IPS-11a (cell line): ENCODE measurements around the gene IFIT3.
"Not testable (repeated sequence)": the region's sequence is repeated elsewhere in the genome, so short reads cannot be mapped to it uniquely, and the experiment has no call there.

Source experiments
- H3K4me3 ChIP-seq: one replicate; pipeline ENCODE4 v1.5.1; 2013; ENCODE audit warnings: low read depth, low read length, control low read depth

The IFIT3 gene

GRCh38 chr10:89332123-89332633 lies 4.4 kb downstream of the IFIT3 start:
- H3K4me3 ChIP-seq, result no peak overlapping the region

DNA sequence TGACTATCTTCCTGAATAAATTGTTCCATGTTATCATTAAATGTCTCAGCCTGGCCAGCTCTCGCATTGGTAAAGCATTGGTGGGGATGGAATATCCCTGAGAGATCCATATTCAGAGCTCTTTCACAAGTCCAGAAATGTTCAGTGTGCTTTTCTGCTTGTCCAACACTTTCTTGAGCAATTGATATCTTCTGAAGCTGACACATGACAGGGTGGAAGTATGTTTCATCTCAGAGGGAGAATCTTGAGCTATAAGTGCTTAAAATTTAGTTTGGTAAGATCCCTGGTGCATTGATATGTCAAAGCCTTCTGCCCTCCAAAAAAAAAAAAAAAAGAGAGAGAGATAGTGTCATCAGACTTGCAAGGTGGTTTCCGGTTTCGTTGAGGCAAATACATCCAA lies 7.4 kb downstream of the IFIT3 start:
- no peak overlapping the region for H3K4me3 ChIP-seq

- no peak overlapping the region for H3K4me3 ChIP-seq
Observed at GRCh38 chr10:89336241-89336640, 8.4 kb downstream of the IFIT3 start.

DNA sequence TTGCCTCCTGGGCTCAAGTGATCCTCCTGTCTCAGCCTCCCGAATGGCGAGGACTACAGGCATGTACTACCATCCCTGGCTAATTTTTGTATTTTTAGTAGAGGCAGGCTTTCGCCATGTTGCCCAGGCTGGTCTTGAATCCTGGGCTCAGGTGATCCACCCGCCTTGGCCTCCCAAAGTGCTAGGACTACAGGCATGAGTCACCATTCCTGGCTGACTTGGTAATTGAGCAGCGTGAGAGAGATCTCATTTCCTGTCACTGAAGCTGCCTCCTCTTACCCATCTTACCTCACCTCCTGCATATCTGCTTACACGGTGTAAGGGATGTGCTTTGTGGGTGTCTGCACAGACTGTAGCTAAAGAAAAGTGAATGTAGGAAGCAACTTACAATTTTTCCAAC lies 9.7 kb downstream of the IFIT3 start:
- H3K4me3 ChIP-seq, result no peak overlapping the region

DNA sequence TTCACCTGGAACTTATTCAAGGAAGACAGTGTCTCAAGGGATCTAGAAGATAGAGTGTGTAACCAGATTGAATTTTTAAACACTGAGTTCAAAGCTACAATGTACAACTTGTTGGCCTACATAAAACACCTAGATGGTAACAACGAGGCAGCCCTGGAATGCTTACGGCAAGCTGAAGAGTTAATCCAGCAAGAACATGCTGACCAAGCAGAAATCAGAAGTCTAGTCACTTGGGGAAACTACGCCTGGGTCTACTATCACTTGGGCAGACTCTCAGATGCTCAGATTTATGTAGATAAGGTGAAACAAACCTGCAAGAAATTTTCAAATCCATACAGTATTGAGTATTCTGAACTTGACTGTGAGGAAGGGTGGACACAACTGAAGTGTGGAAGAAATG lies 10.9 kb downstream of the IFIT3 start:
- H3K4me3 ChIP-seq, result no peak overlapping the region

DNA sequence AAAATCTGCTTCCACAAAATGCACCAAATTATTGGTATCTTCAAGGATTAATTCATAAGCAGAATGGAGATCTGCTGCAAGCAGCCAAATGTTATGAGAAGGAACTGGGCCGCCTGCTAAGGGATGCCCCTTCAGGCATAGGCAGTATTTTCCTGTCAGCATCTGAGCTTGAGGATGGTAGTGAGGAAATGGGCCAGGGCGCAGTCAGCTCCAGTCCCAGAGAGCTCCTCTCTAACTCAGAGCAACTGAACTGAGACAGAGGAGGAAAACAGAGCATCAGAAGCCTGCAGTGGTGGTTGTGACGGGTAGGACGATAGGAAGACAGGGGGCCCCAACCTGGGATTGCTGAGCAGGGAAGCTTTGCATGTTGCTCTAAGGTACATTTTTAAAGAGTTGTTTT lies 12.1 kb downstream of the IFIT3 start:
- no peak overlapping the region for H3K4me3 ChIP-seq

GRCh38 chr10:89341649-89342048 lies 13.9 kb downstream of the IFIT3 start:
- H3K4me3 ChIP-seq, result no peak overlapping the region

DNA sequence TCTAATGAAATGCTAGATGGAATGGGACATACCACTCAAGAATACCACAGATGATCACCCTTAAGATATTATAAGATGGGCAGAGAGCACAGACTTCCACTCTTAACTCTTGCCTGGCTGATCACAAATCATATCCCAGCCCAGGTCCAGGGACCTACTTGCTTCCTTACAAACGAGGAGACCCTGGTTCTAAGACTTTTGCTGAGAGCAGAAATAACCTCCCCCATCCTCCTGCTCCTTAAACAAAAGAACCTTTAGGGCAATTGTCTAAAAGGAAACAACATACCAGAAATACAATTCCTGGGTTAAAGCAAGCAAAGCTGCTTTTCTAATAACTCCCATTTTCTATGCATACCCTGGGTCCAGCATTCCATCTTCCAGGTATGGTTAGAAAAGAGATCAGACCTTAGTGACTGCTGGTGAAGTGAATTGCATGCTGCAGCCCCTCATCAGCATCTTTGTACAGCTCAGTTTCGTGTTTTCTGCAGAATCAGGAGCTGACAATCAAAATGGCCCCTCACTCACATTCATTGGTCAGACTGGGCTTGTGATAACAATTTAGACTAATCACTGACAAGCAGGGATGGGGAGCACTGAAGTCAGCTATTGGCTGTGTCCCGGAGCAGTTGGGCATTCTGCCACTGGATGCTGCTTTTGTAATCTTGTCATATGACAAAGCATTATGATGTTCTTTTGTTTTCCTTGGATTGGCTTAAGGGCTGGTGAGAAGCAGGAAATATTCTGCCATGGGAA lies 14.6 kb downstream of the IFIT3 start:
- no peak overlapping the region for H3K4me3 ChIP-seq

DNA sequence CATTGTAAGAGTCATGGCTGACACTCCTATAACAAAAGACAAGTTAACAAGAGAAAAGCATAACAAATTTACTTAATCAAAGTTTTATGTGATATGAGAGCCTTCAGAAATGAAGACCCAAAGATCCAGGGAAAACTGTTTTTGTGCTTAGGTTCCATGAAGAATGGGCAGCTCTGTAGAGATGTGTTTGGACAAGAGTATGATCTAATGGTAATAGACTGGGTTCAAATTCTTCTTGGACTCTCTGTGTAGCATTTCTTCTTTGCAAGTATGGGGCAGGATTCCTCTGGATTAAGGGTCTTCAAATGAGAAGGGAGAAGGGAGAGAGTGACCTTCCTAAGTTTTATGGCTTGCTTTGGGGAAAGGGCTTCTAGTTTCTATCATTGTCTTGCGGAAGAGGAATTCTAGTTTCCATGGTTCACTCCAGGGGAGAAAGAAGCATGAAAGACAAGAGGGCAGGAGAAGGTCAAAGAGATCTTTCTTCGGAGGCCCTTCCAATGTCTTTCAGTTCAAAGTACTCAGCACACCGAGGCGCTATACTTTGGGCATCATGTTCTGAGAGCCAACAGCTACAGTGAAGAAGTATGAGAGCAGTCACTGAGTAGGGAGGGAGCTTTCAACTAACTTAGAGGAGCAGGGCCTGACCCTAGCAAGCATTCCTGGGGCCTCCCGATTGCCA lies 15.4 kb downstream of the IFIT3 start:
- no peak overlapping the region for H3K4me3 ChIP-seq

GRCh38 chr10:89344156-89344555 lies 16.4 kb downstream of the IFIT3 start:
- H3K4me3 ChIP-seq, result no peak overlapping the region

- H3K4me3 ChIP-seq, result no peak overlapping the region
Observed at GRCh38 chr10:89345367-89346000, 17.7 kb downstream of the IFIT3 start.

GRCh38 chr10:89346405-89347254 lies 18.8 kb downstream of the IFIT3 start:
- H3K4me3 ChIP-seq, result no peak overlapping the region

- no peak overlapping the region for H3K4me3 ChIP-seq
Observed at GRCh38 chr10:89347701-89348457, 20.1 kb downstream of the IFIT3 start.

GRCh38 chr10:89348481-89348880 lies 20.7 kb downstream of the IFIT3 start:
- no peak overlapping the region for H3K4me3 ChIP-seq

DNA sequence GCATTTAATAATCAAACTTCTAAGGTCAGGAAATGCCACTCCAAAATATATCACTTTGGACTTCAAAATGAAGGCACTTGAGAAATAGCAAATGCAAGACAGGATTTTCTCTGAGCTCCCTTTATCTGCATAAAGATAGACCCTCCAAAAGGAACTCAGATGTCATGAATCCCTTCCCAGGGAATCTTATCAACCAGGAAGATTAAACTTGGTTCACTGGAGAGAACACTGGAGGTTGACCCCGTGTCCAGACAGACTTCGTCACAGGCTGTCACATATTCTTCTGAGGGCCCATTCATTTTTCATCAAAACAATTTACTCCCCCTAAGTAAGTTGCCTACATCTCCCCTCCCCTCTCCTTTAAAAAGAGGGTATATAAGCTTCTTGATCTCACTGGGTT lies 21.2 kb downstream of the IFIT3 start:
- H3K4me3 ChIP-seq, result no peak overlapping the region

DNA sequence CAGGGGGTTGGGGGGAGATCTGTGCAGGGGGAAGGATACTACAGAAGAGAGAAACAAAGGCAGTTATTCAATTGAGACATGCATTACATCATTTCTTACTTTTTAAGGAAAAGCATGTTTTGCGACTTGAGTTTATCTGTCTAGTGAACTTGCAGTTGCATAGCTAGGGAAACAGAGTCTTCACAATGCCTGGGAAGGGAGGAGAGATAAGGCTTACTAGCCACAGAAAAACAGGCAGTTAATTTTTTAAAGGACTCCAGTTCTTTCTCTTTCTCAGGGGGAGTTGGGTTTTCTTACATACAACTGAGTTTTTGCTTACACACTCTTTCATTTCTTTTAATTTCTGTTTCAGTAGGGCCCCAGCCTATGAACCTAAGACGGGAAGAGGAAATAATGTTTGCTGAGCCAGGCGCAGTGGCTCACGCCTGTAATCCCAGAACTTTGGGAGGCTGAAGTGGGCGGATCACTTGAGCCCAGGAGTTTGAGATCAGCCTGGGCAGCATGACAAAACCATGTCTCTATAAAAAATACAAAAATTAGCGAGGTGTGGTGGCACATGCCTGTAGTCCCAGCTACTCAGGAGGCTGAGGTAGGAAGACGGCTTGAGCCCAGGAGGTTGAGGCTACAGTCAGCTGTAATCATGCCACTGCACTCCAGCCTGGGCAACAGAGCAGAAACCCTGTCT lies 23.0 kb downstream of the IFIT3 start:
- not testable (repeated sequence) for H3K4me3 ChIP-seq

DNA sequence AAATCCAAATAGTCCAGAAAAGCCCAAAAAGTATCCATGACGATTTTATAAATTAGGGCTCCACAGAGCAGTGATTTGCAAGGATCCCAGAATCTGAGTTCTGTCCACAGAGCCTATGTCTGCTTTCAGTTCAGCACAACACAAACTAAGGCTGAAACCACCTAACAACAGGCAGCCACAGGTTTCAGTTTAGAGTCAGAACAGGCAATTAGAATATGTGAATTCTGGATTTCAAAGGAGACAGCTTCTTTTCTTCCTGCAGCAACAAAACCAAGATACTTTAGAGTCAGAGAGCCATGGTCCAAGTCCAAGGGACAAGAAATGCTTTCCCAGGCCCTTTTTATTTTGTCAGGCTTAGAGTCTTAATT lies 23.6 kb downstream of the IFIT3 start:
- no peak overlapping the region for H3K4me3 ChIP-seq

DNA sequence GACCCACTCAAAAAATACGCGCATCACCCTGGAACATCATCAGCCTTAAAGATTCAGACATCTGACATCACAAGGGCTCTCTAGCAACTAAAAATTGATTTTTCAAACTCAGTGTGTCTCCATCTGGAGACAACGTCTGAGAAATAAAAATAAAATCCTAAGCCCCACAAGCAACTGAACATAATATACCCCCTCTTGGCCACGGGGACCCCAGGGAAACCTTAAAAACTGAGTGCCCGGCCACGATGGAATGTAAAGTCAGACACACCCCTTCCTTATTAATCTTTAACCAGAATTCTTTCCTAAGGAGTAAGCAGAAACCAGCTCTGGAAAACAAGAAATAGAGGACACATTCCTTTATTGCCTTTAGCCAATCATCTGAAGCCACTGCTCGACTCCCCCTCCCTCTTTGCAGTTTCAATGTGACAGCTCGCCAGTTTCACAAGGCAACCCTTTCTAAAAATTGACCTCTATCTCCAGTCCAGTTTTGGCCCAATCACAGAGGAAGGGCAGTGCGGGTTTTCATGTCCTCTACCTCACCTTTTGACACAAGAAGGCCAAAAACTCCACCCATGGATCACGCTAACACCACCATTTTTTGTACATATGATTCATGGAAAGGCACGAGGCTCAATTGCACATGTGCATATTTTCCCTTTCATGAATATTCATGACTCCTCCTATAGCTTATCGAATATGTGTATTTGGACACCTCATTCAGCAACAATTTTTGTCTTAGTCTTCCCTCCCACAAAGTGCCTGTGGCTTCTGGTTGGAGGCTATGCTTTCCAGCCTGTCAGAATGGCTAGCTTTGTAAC lies 24.2 kb downstream of the IFIT3 start:
- no peak overlapping the region for H3K4me3 ChIP-seq

GRCh38 chr10:89352802-89353201 lies 25.0 kb downstream of the IFIT3 start:
- H3K4me3 ChIP-seq, result no peak overlapping the region
